Ectodermal cell (in vitro differentiated cells): ENCODE results near the gene BCKDHB. TPM values are rescaled to one million over a fixed set of nuclear protein-coding genes. Genes with fewer than 3 reads are reported as not detected.
"Not testable (repeated sequence)": the region's sequence is repeated elsewhere in the genome, so short reads cannot be mapped to it uniquely, and the experiment has no call there.

Experiments used
- H3K27ac ChIP-seq: 2 replicates; pipeline ENCODE4 v1.7.0; 2013; ENCODE audit warnings: mild to moderate bottlenecking, low read depth, low read length; ENCODE audit not compliant: insufficient read depth, poor library complexity, severe bottlenecking
- H3K27me3 ChIP-seq: 2 replicates; pipeline ENCODE4 v1.7.0; 2013; ENCODE audit warnings: mild to moderate bottlenecking, low read length; ENCODE audit not compliant: insufficient read depth, control insufficient read depth, poor library complexity, severe bottlenecking
- H3K36me3 ChIP-seq: one replicate; pipeline ENCODE4 v1.7.0; 2013; ENCODE audit warnings: low read length; ENCODE audit not compliant: control insufficient read depth, insufficient read depth
- H3K4me1 ChIP-seq: one replicate; pipeline ENCODE4 v1.7.0; 2013; ENCODE audit warnings: low read length; ENCODE audit not compliant: control insufficient read depth, insufficient read depth
- H3K4me3 ChIP-seq: 2 replicates; pipeline ENCODE4 v1.7.0; 2013; ENCODE audit warnings: low read depth, low read length, control low read depth; ENCODE audit not compliant: insufficient read depth
- H3K9me3 ChIP-seq: 2 replicates; pipeline ENCODE4 v1.7.0; 2013; ENCODE audit warnings: mild to moderate bottlenecking, low read length, moderate library complexity; ENCODE audit not compliant: control insufficient read depth
- WGBS, 2 experiments: methylation state at CpG; one replicate each; pipeline ENCODE4 v1.1.7; 2013; ENCODE audit warnings: missing lambda C conversion rate in 2 of 2; 5-methylcytosine and 5-hydroxymethylcytosine counted together
- polyA plus RNA-seq, 4 experiments: library from polyadenylated mRNA; stranded (reverse); fragments of 50-300 nt; gene quantifications; one replicate each; pipeline ENCODE4 v1.2.3, GENCODE V29; 2013

BCKDHB gene
- 42.9 TPM for polyA plus RNA-seq (2013, experiment 1 of 4)
- polyA plus RNA-seq (2013, experiment 2 of 4), result 48.2 TPM
- polyA plus RNA-seq (2013, experiment 3 of 4), result 32.0 TPM
- 36.4 TPM for polyA plus RNA-seq (2013, experiment 4 of 4)

GRCh38 chr6:80106418-80107235 lies at the start of gene BCKDHB:
Gene BCKDHB (plus strand): TSS chr6:80106671. CDS start chr6:80106694, 23 bp downstream.
- WGBS, 2 experiments, result 0% methylated on average over 55 to 56 of the region's 56 CpGs
- Histone ChIP-seq H3K4me1 (peaks cover 7% of the 10 kb centered on the region), H3K4me3 (peak within 1 kb of the TSS; percentile 78), H3K27ac (peak within 1 kb of the TSS; percentile 87), H3K27me3 (no peaks in the 10 kb centered on the region), H3K36me3 (no peaks in the 10 kb centered on the region), H3K9me3 (no peaks in the 10 kb centered on the region)

GRCh38 chr6:80060774-80061173 lies 45.7 kb upstream of the BCKDHB start:
- H3K27me3 ChIP-seq, result no peaks in the 10 kb centered on the region
- peaks cover 6% of the 10 kb centered on the region for H3K4me1 ChIP-seq
- H3K9me3 ChIP-seq, result no peaks in the 10 kb centered on the region
- H3K27ac ChIP-seq, result no peak overlapping the region
- H3K36me3 ChIP-seq, result no peaks in the 10 kb centered on the region
- H3K4me3 ChIP-seq, result no peak overlapping the region

- not testable (repeated sequence) for H3K4me3 ChIP-seq, H3K27me3 ChIP-seq
- 95 to 96% methylated on average over 2 to 4 of the region's 7 CpGs for WGBS, 2 experiments
Observed at GRCh38 chr6:80068146-80068545, 38.3 kb upstream of the BCKDHB start.

GRCh38 chr6:80070431-80070830 lies 36.0 kb upstream of the BCKDHB start:
- 95% methylated on average over 19 of the region's 19 CpGs for WGBS, 2 experiments
- H3K4me3 ChIP-seq, H3K9me3 ChIP-seq: not testable (repeated sequence)

More at GRCh38 chr6:80068146-80068545, 38.3 kb upstream of the BCKDHB start:
- not testable (repeated sequence) for H3K9me3 ChIP-seq, H3K36me3 ChIP-seq, H3K4me1 ChIP-seq, H3K27ac ChIP-seq

GRCh38 chr6:80077067-80077466 lies 29.4 kb upstream of the BCKDHB start:
- no peaks in the 10 kb centered on the region for H3K9me3 ChIP-seq
- no peaks in the 10 kb centered on the region for H3K36me3 ChIP-seq
- 85 to 95% methylated on average over 1 of the region's 1 CpG for WGBS, 2 experiments
- no peak overlapping the region for H3K4me3 ChIP-seq
- no peaks in the 10 kb centered on the region for H3K27me3 ChIP-seq
- no peaks in the 10 kb centered on the region for H3K4me1 ChIP-seq
- H3K27ac ChIP-seq, result no peak overlapping the region

More at GRCh38 chr6:80070431-80070830, 36.0 kb upstream of the BCKDHB start:
- H3K27me3 ChIP-seq, H3K36me3 ChIP-seq, H3K4me1 ChIP-seq, H3K27ac ChIP-seq: not testable (repeated sequence)

- Histone ChIP-seq H3K27ac (no peak overlapping the region), H3K36me3 (no peaks in the 10 kb centered on the region), H3K4me1 (no peaks in the 10 kb centered on the region), H3K4me3 (no peak overlapping the region), H3K9me3 (no peaks in the 10 kb centered on the region), H3K27me3 (no peaks in the 10 kb centered on the region)
- WGBS, 2 experiments, result 93 to 97% methylated on average over 6 of the region's 6 CpGs
Observed at GRCh38 chr6:80088637-80089036, 17.8 kb upstream of the BCKDHB start.

- no peak overlapping the region for H3K27ac ChIP-seq
Observed at GRCh38 chr6:80091506-80091905, 15.0 kb upstream of the BCKDHB start.

GRCh38 chr6:80094017-80094416 lies 12.5 kb upstream of the BCKDHB start:
- no peaks in the 10 kb centered on the region for H3K9me3 ChIP-seq
- H3K36me3 ChIP-seq, result no peaks in the 10 kb centered on the region
- WGBS, 2 experiments, result no CpG with 5 or more reads among the region's 2 CpGs
- no peak overlapping the region for H3K27ac ChIP-seq
- no peaks in the 10 kb centered on the region for H3K27me3 ChIP-seq
- H3K4me3 ChIP-seq, result no peak overlapping the region
- no peaks in the 10 kb centered on the region for H3K4me1 ChIP-seq

More at GRCh38 chr6:80091506-80091905, 15.0 kb upstream of the BCKDHB start:
- Histone ChIP-seq H3K9me3 (no peaks in the 10 kb centered on the region), H3K4me3 (no peak overlapping the region), H3K36me3 (no peaks in the 10 kb centered on the region), H3K4me1 (no peaks in the 10 kb centered on the region), H3K27me3 (no peaks in the 10 kb centered on the region)

GRCh38 chr6:80095600-80095999 lies 10.9 kb upstream of the BCKDHB start:
- Histone ChIP-seq H3K27me3 (no peaks in the 10 kb centered on the region), H3K9me3 (no peaks in the 10 kb centered on the region), H3K4me1 (no peaks in the 10 kb centered on the region), H3K4me3 (no peak overlapping the region), H3K27ac (no peak overlapping the region), H3K36me3 (no peaks in the 10 kb centered on the region)
- WGBS, 2 experiments, result 80 to 81% methylated on average over 3 of the region's 3 CpGs

GRCh38 chr6:80098392-80098791 lies 8.1 kb upstream of the BCKDHB start:
- Histone ChIP-seq H3K27me3 (no peaks in the 10 kb centered on the region), H3K4me3 (no peak overlapping the region), H3K36me3 (no peaks in the 10 kb centered on the region), H3K9me3 (no peaks in the 10 kb centered on the region), H3K4me1 (no peaks in the 10 kb centered on the region), H3K27ac (no peak overlapping the region)
